OCI-LY1 (cell line): Measurements from ENCODE around the gene PRR5.

Source experiments
- CTCF ChIP-seq: fragments of 200-600 bp; sonication (generic), shearing (Covaris generic); IDR thresholded peaks from 2 replicates; pipeline ENCODE4 v1.5.1; 2017; ENCODE audit warnings: mild to moderate bottlenecking, antibody characterized with exemption, low read length, moderate library complexity, mixed read lengths
- EZH2 ChIP-seq: fragments of 200-600 bp; sonication (generic), shearing (Covaris generic); IDR thresholded peaks from 2 replicates; pipeline ENCODE4 v1.8.0; 2017; ENCODE audit warnings: borderline replicate concordance, mixed run types, mild to moderate bottlenecking, antibody characterized with exemption, low read length, moderate library complexity, mixed read lengths

GRCh38 chr22:44764373-44764772 lies 62.4 kb downstream of the PRR5 start:
- no peak for TF ChIP-seq CTCF
- no peak for TF ChIP-seq EZH2
